Nephron (organoid): ENCODE results near the gene CDC123.
"Not testable (repeated sequence)": the region's sequence is repeated elsewhere in the genome, so short reads cannot be mapped to it uniquely, and the experiment has no call there.

Source experiments
- H3K27ac Mint-ChIP-seq, 3 experiments: 2 replicates each; pipeline ENCODE4 v1.8.0; 2020; ENCODE audit warnings: mixed read lengths in 3 of 3, mild to moderate bottlenecking in 2 of 3, moderate library complexity in 1 of 3
- H3K27me3 Mint-ChIP-seq: 2 replicates; pipeline ENCODE4 v1.8.0; 2021; ENCODE audit warnings: low read depth, mild to moderate bottlenecking, moderate library complexity, mixed read lengths
- H3K36me3 Mint-ChIP-seq: 2 replicates; pipeline ENCODE4 v1.8.0; 2020; ENCODE audit warnings: low read depth, mixed read lengths
- H3K4me1 Mint-ChIP-seq: 2 replicates; pipeline ENCODE4 v1.8.0; 2020; ENCODE audit warnings: mixed read lengths
- H3K4me3 Mint-ChIP-seq, 3 experiments: 2 replicates each; pipeline ENCODE4 v1.8.0; 2020; ENCODE audit warnings: mild to moderate bottlenecking in 3 of 3, mixed read lengths in 3 of 3, moderate library complexity in 2 of 3
- H3K9me3 Mint-ChIP-seq: 2 replicates; pipeline ENCODE4 v1.8.0; 2020; ENCODE audit warnings: mixed read lengths
- CTCF ChIP-seq, 3 experiments: fragments of 200-600 bp; sonication (generic); IDR thresholded peaks; one replicate each; pipeline ENCODE4 v1.5.0; 2021; ENCODE audit warnings: antibody characterized with exemption in 3 of 3; ENCODE audit not compliant: unreplicated experiment in 3 of 3

Gene CDC123

GRCh38 chr10:12255048-12255447, 59.1 kb downstream of the CDC123 start:
- H3K4me3 Mint-ChIP-seq = no peak overlapping the region
- no peaks in the 10 kb centered on the region for H3K9me3 Mint-ChIP-seq
- no peaks in the 10 kb centered on the region for H3K27me3 Mint-ChIP-seq
- no peak for TF ChIP-seq CTCF (IDR thresholded peaks at IDR 0.05; ENCODE audit: unreplicated experiment in 3 of 3)
- no peak overlapping the region for H3K27ac Mint-ChIP-seq
- H3K4me1 Mint-ChIP-seq = no peaks in the 10 kb centered on the region
- peaks cover 22% of the 10 kb centered on the region for H3K36me3 Mint-ChIP-seq

- H3K4me1 Mint-ChIP-seq = no peaks in the 10 kb centered on the region
- no peaks in the 10 kb centered on the region for H3K27me3 Mint-ChIP-seq
- no peaks in the 10 kb centered on the region for H3K9me3 Mint-ChIP-seq
- no peak overlapping the region for H3K27ac Mint-ChIP-seq
- no peak for TF ChIP-seq CTCF (IDR thresholded peaks at IDR 0.05; ENCODE audit: unreplicated experiment in 3 of 3)
- no peak overlapping the region for H3K4me3 Mint-ChIP-seq
- H3K36me3 Mint-ChIP-seq = peaks cover 9% of the 10 kb centered on the region
These were observed 64.0 kb downstream of the CDC123 start for GRCh38 chr10:12259988-12260387.

- H3K27ac Mint-ChIP-seq = peak overlapping the region in 1 of 3 experiments; percentile 31
- no peaks in the 10 kb centered on the region for H3K4me1 Mint-ChIP-seq
- H3K36me3 Mint-ChIP-seq = peaks cover 7% of the 10 kb centered on the region
- TF ChIP-seq CTCF (IDR thresholded peaks at IDR 0.05; ENCODE audit: unreplicated experiment in 3 of 3) = no peak
- H3K4me3 Mint-ChIP-seq = no peak overlapping the region
- H3K27me3 Mint-ChIP-seq = no peaks in the 10 kb centered on the region
- no peaks in the 10 kb centered on the region for H3K9me3 Mint-ChIP-seq
These were observed 66.4 kb downstream of the CDC123 start for GRCh38 chr10:12262278-12262981.

DNA sequence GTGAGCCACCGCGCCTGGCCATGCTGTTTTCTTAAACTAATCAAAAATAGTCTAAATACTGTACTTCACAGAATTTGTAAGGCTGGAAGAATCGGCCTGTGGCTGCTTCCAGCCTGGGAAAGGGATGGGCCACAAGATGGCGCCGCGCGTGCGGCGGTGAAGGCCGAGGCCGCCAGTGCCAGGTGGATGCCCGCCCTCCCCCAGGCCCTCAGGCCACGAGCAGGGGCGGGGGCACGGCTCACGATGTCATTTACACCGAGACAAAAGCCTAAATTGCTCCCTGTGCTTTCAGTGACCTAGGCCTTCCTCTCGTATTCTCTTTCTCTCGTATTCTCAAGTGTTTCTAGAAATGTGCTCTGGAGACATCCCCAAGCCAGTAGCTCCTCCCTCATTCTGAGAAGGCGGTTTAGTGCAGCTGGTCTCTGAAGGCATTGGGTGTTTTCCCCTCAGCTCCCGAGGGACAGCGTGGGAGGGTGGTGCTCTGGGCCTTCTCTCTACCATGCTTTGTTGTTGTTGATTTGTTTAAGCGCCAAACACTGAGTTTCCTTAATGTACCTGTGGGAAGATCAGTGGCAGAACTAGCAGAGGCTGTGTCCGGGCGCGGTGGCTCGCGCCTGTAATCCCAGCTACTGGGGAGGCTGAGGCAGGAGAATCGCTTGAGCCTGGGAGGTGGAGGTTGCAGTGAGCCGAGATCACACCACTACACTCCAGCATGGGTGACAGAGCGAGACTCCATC, 68.4 kb downstream of the CDC123 start:
- no peaks in the 10 kb centered on the region for H3K9me3 Mint-ChIP-seq
- peaks cover 3% of the 10 kb centered on the region for H3K36me3 Mint-ChIP-seq
- H3K4me1 Mint-ChIP-seq = no peaks in the 10 kb centered on the region
- peak overlapping the region; percentile 15 to 76 (median 39) for H3K27ac Mint-ChIP-seq
- no peaks in the 10 kb centered on the region for H3K27me3 Mint-ChIP-seq
- H3K4me3 Mint-ChIP-seq = peak overlapping the region; percentile 57 to 77 (median 67)
- TF ChIP-seq CTCF (IDR thresholded peaks at IDR 0.05; ENCODE audit: unreplicated experiment in 3 of 3) = peak; percentile 85 to 93 (median 89)

DNA sequence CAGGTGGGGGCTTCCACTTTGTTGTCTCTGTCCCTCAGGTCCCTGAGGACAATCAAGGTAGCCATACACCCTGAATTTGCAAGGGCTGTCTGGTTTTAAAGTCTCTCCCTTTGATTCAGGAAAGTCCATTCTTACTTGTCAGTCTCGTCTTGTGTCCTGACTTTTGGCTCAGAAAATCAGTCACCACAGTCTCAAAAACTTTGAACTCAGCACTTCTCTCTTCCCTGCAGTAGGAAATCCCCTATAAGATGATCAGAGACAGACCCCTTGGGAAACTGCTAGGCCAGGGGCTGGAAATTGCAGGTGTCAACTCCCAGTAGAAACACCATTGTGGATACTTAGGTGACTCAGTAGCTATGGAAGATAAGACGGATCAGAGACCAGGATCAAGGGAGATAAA, 73.1 kb downstream of the CDC123 start:
- Mint-ChIP-seq H3K9me3 (no peaks in the 10 kb centered on the region), H3K4me3 (no peak overlapping the region), H3K27ac (no peak overlapping the region), H3K36me3 (no peaks in the 10 kb centered on the region), H3K27me3 (no peaks in the 10 kb centered on the region), H3K4me1 (no peaks in the 10 kb centered on the region)
- TF ChIP-seq CTCF (IDR thresholded peaks at IDR 0.05; ENCODE audit: unreplicated experiment in 3 of 3) = no peak

DNA sequence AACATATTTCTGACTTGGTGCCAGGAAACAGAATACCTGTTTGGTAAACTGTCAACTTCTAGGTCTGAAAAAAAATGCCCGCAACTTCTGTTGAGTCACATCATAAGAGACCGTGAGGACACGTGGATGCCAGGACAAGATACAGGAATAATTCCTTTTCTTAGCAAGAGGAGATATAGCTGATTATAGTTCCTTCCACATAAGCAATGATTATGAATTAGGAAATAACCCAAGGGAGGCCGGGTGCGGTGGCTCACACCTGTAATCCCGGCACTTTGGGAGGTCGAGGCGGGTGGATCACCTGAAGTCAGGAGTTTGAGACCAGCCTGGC, 75.2 kb downstream of the CDC123 start:
- peak overlapping the region in 2 of 3 experiments; percentile 71 to 76 for H3K27ac Mint-ChIP-seq
- no peaks in the 10 kb centered on the region for H3K4me1 Mint-ChIP-seq
- H3K4me3 Mint-ChIP-seq = no peak overlapping the region
- TF ChIP-seq CTCF (IDR thresholded peaks at IDR 0.05; ENCODE audit: unreplicated experiment in 3 of 3) = no peak
- H3K27me3 Mint-ChIP-seq = no peaks in the 10 kb centered on the region
- no peaks in the 10 kb centered on the region for H3K9me3 Mint-ChIP-seq
- H3K36me3 Mint-ChIP-seq = no peaks in the 10 kb centered on the region

DNA sequence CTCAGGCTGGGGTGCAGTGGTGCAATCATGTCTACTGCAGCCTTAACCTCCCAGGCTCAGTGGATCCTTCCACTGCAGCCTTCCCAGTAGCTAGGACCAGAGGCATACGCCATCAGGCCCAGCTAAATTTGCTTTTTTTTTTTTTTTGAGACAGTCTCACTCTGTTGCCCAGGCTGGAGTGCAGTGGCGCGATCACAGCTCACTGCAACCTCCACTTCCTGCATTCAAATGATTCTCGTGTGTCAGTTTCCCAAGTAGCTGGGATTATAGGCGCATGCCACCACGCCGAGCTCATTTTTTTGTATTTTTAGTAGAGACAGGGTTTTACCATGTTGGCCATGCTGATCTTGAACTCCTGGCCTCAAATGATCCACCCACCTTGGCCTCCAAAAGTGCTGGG, 81.9 kb downstream of the CDC123 start:
- not testable (repeated sequence) for H3K27ac Mint-ChIP-seq, H3K27me3 Mint-ChIP-seq, H3K4me3 Mint-ChIP-seq, H3K4me1 Mint-ChIP-seq, H3K9me3 Mint-ChIP-seq, H3K36me3 Mint-ChIP-seq
